Endothelial cell of umbilical vein (primary cell): Measurements from ENCODE around the gene CACNA1B. TPM values are rescaled to one million over a fixed set of nuclear protein-coding genes. Genes with fewer than 3 reads are reported as not detected.

Experiments
- BruUV-seq: library from RNA; stranded (reverse); fragments of 400-500 nt; replicated peaks from 2 replicates; lab custom pipeline; 2021; lab: Mats Ljungman, UMichigan
- CTCF ChIA-PET: fragments of 300-600, 350-600 bp; sonication (Branson Sonifier 250); formaldehyde crosslinking; loops from one replicate; lab custom pipeline; 2021; ENCODE audit warnings: antibody characterized with exemption, inconsistent platforms; lab: Charles Lee
- POLR2A ChIA-PET: fragments of 300-600, 350-600 bp; sonication (Branson Sonifier 250); formaldehyde crosslinking; loops from one replicate; lab custom pipeline; 2021; ENCODE audit warnings: antibody characterized with exemption, inconsistent platforms; lab: Charles Lee
- DNase-seq: peaks from one replicate; pipeline ENCODE4 v3.0.0-alpha.2; 2011; ENCODE audit warnings: low read depth, low spot score
- FAIRE-seq: peaks from 2 replicates; lab custom pipeline; 2011; peaks lifted over from hg19 to GRCh38; lab: Jason Lieb, UNC
- H2AFZ ChIP-seq: 2 replicates; pipeline ENCODE4 v1.6.0; 2012; ENCODE audit warnings: low read depth, low read length, control low read depth, inconsistent platforms
- H3K27ac ChIP-seq: 2 replicates; pipeline ENCODE4 v1.5.1; 2011; ENCODE audit warnings: low read depth, mild to moderate bottlenecking, control low read depth, low read length, moderate library complexity; ENCODE audit not compliant: insufficient read depth
- H3K27me3 ChIP-seq, 2 experiments: 2 replicates each; pipeline versions ENCODE4 v1.6.0 to v1.6.1; 2011; ENCODE audit warnings: low read length in 2 of 2, mixed read lengths in 1 of 2; ENCODE audit not compliant: control insufficient read depth in 2 of 2, insufficient read depth in 2 of 2
- H3K36me3 ChIP-seq, 2 experiments: 2 replicates in 1 of 2; 3 replicates in 1 of 2; pipeline ENCODE4 v1.5.1; 2011; ENCODE audit warnings: low read length in 2 of 2, mild to moderate bottlenecking in 1 of 2, moderate library complexity in 1 of 2; ENCODE audit not compliant: control insufficient read depth in 2 of 2, insufficient read depth in 2 of 2; ENCODE audit errors: extremely low read depth in 1 of 2
- H3K4me1 ChIP-seq: 3 replicates; pipeline ENCODE4 v1.5.1; 2011; ENCODE audit warnings: mild to moderate bottlenecking, low read length; ENCODE audit not compliant: control insufficient read depth, insufficient read depth; ENCODE audit errors: extremely low read depth
- H3K4me2 ChIP-seq: 2 replicates; pipeline ENCODE4 v1.6.1; 2011; ENCODE audit warnings: low read length, control low read depth, mixed read lengths; ENCODE audit not compliant: insufficient read depth
- H3K4me3 ChIP-seq, 3 experiments: fragments of 200-600 bp in 1 of 3; sonication (generic), shearing (Covaris generic) in 1 of 3; replicated peaks in 1 of 3; 2 replicates each; pipeline ENCODE4 v1.5.1; 2011 to 2016; ENCODE audit warnings: control low read depth in 3 of 3, low read length in 3 of 3, mild to moderate bottlenecking in 2 of 3, inconsistent platforms in 1 of 3, low read depth in 1 of 3, moderate library complexity in 1 of 3; ENCODE audit not compliant: insufficient read depth in 1 of 3
- H3K79me2 ChIP-seq: 2 replicates; pipeline ENCODE4 v1.6.0; 2012; ENCODE audit warnings: low read length, inconsistent platforms; ENCODE audit not compliant: control insufficient read depth, insufficient read depth
- H3K9ac ChIP-seq: replicated peaks from 2 replicates; pipeline ENCODE3; 2011; ENCODE audit warnings: low read length, control low read depth; ENCODE audit not compliant: insufficient read depth; ENCODE audit errors: extremely low read depth
- H3K9me1 ChIP-seq: replicated peaks from 3 replicates; pipeline ENCODE4 v1.6.0; 2011; ENCODE audit warnings: mild to moderate bottlenecking, low read length; ENCODE audit not compliant: control insufficient read depth, insufficient read depth; ENCODE audit errors: extremely low read depth
- H3K9me3 ChIP-seq: replicated peaks from 2 replicates; pipeline ENCODE4 v1.5.1; 2012; ENCODE audit warnings: low read length, inconsistent platforms; ENCODE audit not compliant: control insufficient read depth, insufficient read depth
- H4K20me1 ChIP-seq: replicated peaks from 2 replicates; pipeline ENCODE3; 2011; ENCODE audit warnings: mild to moderate bottlenecking, low read length; ENCODE audit not compliant: control insufficient read depth, insufficient read depth; ENCODE audit errors: extremely low read depth
- CTCF ChIP-seq, 2 donors: IDR thresholded peaks; 1 replicate in 1 of 2; 2 replicates in 1 of 2; pipeline ENCODE4 v1.5.1; 2011; ENCODE audit warnings: low read length in 2 of 2, mild to moderate bottlenecking in 2 of 2, moderate library complexity in 2 of 2, control low read depth in 1 of 2, inconsistent platforms in 1 of 2, low read depth in 1 of 2; ENCODE audit not compliant: insufficient read depth in 1 of 2; ENCODE audit errors: extremely low read depth in 1 of 2
- EZH2 ChIP-seq: IDR thresholded peaks from 2 replicates; pipeline ENCODE4 v1.6.1; 2012; ENCODE audit warnings: borderline replicate concordance, low read depth, mild to moderate bottlenecking, moderate library complexity, low read length, inconsistent platforms; ENCODE audit not compliant: severe bottlenecking
- FOS ChIP-seq: IDR thresholded peaks from 2 replicates; pipeline ENCODE4 v1.6.1; 2011; ENCODE audit warnings: mild to moderate bottlenecking, low read length, moderate library complexity, borderline replicate concordance; ENCODE audit not compliant: insufficient read depth
- GATA2 ChIP-seq: IDR thresholded peaks from 2 replicates; pipeline ENCODE4 v1.7.0; 2011; ENCODE audit warnings: low read depth, mild to moderate bottlenecking, moderate library complexity, mixed read lengths, low read length; ENCODE audit not compliant: insufficient read length, insufficient read depth
- JUN ChIP-seq: IDR thresholded peaks from 2 replicates; pipeline ENCODE4 v1.6.1; 2011; ENCODE audit warnings: borderline replicate concordance, low read depth; ENCODE audit not compliant: insufficient read length, insufficient read depth
- MAX ChIP-seq: IDR thresholded peaks from 2 replicates; pipeline ENCODE4 v1.6.1; 2011; ENCODE audit not compliant: insufficient read depth, insufficient read length
- MYC ChIP-seq: IDR thresholded peaks from one replicate; pipeline ENCODE4 v1.6.1; 2011; ENCODE audit warnings: mild to moderate bottlenecking, low read depth, low read length
- POLR2A ChIP-seq: IDR thresholded peaks from 2 replicates; pipeline ENCODE4 v1.6.1; 2012; ENCODE audit warnings: low read depth, mild to moderate bottlenecking, control low read depth, low read length
- POLR2AphosphoS5 ChIP-seq: IDR thresholded peaks from 2 replicates; pipeline ENCODE4 v1.6.1; 2012; ENCODE audit warnings: low read depth, mild to moderate bottlenecking, control low read depth, low read length, moderate library complexity; ENCODE audit not compliant: insufficient read depth
- dilution Hi-C: fragments of 300-500 bp; cut with MboI; formaldehyde crosslinking; loops from one replicate; pipeline ENCODE4 v1.15.0; 2019; ENCODE audit warnings: low sequenced_read_pairs; ENCODE audit not compliant: extremely low pct_ligation_motif_present
- intact Hi-C: fragments of 100-400 bp; cut with micrococcal nuclease; formaldehyde crosslinking; loops from one replicate; pipeline ENCODE4 v1.10.0; 2022
- polyA plus RNA-seq, 4 experiments: library from polyadenylated mRNA; depleted of rRNA in 3 of 4; stranded (reverse) in 3 of 4; unstranded in 1 of 4; fragments of >200 nt; gene quantifications; 2 replicates each; pipeline versions ENCODE4 v1.2.1 to v1.2.3, GENCODE V29; 2011 to 2012; ENCODE audit warnings: missing spikeins in 1 of 4
- total RNA-seq: library from RNA; stranded (reverse); gene quantifications from 2 replicates; pipeline ENCODE4 v1.2.3, GENCODE V29; 2021

The CACNA1B gene
- total and polyA plus RNA-seq, 2 donors (not counting 3 experiments of a cell fraction or from before 2014, with no cell fraction given) = 0.11 to 0.41 TPM

- no peaks in the 10 kb centered on the region for H3K9me1 ChIP-seq
- no peaks in the 10 kb centered on the region for H3K4me1 ChIP-seq
- intact Hi-C loops = no loop called here
- no peak overlapping the region for H3K4me3 ChIP-seq
- no peak for FAIRE-seq
- peaks cover 2% of the 10 kb centered on the region for H3K9me3 ChIP-seq
- H3K9ac ChIP-seq = no peak overlapping the region
- H3K27ac ChIP-seq = no peak overlapping the region
- BruUV-seq = no TSS peak
- ChIA-PET POLR2A (no interaction called here), CTCF (no interaction called here)
- no peak overlapping the region for H3K4me2 ChIP-seq
- no peaks in the 10 kb centered on the region for H3K79me2 ChIP-seq
- H3K36me3 ChIP-seq = no peaks in the 10 kb centered on the region
- no peak for TF ChIP-seq POLR2AphosphoS5
- TF ChIP-seq POLR2A = no peak
- no peak for TF ChIP-seq MYC
- no peak for TF ChIP-seq EZH2
- no peak for TF ChIP-seq JUN
- TF ChIP-seq GATA2 = no peak
- H4K20me1 ChIP-seq = no peaks in the 10 kb centered on the region
- no peak overlapping the region for H2AFZ ChIP-seq
- H3K27me3 ChIP-seq = no peaks in the 10 kb centered on the region
- dilution Hi-C loops = no loop called here
- no peak for DNase-seq
These were observed 200.4 kb downstream of the CACNA1B start for GRCh38 chr9:138077898-138078540.

GRCh38 chr9:138078846-138079245 lies 201.3 kb downstream of the CACNA1B start:
- Histone ChIP-seq H3K36me3 (no peaks in the 10 kb centered on the region), H3K9me1 (no peaks in the 10 kb centered on the region), H4K20me1 (no peaks in the 10 kb centered on the region), H3K27ac (no peak overlapping the region), H2AFZ (no peak overlapping the region), H3K4me1 (no peaks in the 10 kb centered on the region), H3K27me3 (no peaks in the 10 kb centered on the region), H3K4me3 (no peak overlapping the region), H3K9me3 (peaks cover 2% of the 10 kb centered on the region), H3K4me2 (no peak overlapping the region), H3K79me2 (no peaks in the 10 kb centered on the region), H3K9ac (no peak overlapping the region)
- POLR2A ChIA-PET = no interaction called here
- no TSS peak for BruUV-seq
- intact Hi-C loops = no loop called here
- no peak for FAIRE-seq
- no peak for DNase-seq
- CTCF ChIA-PET = no interaction called here
- no peak for TF ChIP-seq CTCF (IDR thresholded peaks at IDR 0.05; ENCODE audit: extremely low read depth in 1 of 2, insufficient read depth in 1 of 2, low read depth in 1 of 2, low read length in 2 of 2)
- TF ChIP-seq MYC = no peak
- no peak for TF ChIP-seq FOS
- TF ChIP-seq POLR2A = no peak
- no peak for TF ChIP-seq JUN
- TF ChIP-seq POLR2AphosphoS5 = no peak
- no peak for TF ChIP-seq EZH2
- no peak for TF ChIP-seq MAX
- TF ChIP-seq GATA2 = no peak
- dilution Hi-C loops = no loop called here
